Epithelial cell of esophagus (primary cell): ENCODE data around the gene MAN1C1.

Experiments used
- DNase-seq: peaks from one replicate; pipeline ENCODE4 v3.0.0; 2010; ENCODE audit warnings: low read depth
- H3K4me3 ChIP-seq: 2 replicates; pipeline ENCODE4 v1.5.1; 2011; ENCODE audit warnings: mild to moderate bottlenecking, low read length, control low read depth
- TF ChIP-seq, protein P1 (sequence below): IDR thresholded peaks from 2 replicates; pipeline ENCODE4 v1.5.1; 2011; ENCODE audit warnings: low read depth, mild to moderate bottlenecking, low read length, control low read depth, inconsistent platforms; ENCODE audit not compliant: insufficient read depth; ENCODE audit errors: missing control alignments

Gene MAN1C1

DNA sequence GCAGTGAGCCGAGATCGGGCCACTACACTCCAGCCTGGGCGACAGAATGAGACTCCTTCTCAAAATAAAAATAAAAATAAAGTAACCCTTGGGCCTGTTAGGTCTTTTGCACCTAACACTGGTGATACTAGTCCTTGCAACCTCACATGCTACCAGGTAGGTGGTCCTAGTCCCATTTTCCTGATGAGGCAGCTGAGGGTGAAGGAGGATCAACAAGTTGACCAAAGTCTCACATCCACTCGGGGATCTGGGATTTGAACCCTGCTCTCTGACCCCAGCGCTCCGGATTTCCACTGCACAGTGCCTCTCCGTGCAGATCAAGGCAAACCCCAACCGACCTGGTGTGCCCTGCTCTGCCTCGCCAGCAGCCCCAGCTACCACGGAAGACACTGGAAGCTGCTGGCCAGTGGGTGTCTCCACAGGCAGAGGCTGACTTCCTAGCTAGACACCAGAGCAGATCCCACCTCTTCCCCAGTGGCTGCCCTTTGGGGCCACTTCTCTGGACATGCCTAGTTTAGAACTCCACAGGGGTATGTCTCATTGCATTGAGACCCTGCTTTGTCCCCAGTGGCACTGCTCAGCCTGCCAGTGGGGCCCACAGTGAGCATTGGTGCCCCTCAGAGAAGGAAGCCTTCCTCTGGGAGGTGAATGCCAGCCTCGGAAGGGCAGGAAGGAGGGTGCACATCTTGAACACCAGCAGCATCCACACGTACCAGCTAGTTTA is 45.6 kb upstream of the MAN1C1 start:
- no peak for DNase-seq
- TF ChIP-seq, protein P1, sequence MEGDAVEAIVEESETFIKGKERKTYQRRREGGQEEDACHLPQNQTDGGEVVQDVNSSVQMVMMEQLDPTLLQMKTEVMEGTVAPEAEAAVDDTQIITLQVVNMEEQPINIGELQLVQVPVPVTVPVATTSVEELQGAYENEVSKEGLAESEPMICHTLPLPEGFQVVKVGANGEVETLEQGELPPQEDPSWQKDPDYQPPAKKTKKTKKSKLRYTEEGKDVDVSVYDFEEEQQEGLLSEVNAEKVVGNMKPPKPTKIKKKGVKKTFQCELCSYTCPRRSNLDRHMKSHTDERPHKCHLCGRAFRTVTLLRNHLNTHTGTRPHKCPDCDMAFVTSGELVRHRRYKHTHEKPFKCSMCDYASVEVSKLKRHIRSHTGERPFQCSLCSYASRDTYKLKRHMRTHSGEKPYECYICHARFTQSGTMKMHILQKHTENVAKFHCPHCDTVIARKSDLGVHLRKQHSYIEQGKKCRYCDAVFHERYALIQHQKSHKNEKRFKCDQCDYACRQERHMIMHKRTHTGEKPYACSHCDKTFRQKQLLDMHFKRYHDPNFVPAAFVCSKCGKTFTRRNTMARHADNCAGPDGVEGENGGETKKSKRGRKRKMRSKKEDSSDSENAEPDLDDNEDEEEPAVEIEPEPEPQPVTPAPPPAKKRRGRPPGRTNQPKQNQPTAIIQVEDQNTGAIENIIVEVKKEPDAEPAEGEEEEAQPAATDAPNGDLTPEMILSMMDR = no peak
- H3K4me3 ChIP-seq = no peak overlapping the region

DNA sequence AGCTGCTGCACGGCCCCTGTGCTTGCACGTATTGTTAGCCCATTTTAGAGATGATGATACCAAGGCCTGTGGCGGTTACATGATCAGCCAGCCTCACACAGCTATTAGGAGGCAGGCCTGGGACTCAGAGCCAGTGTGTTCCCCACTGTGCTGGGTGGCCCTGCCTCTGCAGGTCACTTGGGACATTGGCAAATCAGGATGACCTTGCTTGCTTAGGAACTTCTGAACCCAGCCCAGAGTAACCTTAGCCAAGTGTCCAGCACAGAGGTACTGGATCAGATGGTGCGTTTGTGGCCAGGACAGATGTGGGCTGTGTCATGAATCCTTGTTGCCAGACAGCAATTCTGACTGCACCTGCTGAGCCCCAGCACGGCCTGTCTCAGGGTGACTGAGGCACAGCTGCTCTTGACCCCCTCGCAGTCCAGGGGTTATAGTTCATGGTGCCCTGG is 45.0 kb upstream of the MAN1C1 start:
- TF ChIP-seq, protein P1 = no peak
- no peak overlapping the region for H3K4me3 ChIP-seq

DNA sequence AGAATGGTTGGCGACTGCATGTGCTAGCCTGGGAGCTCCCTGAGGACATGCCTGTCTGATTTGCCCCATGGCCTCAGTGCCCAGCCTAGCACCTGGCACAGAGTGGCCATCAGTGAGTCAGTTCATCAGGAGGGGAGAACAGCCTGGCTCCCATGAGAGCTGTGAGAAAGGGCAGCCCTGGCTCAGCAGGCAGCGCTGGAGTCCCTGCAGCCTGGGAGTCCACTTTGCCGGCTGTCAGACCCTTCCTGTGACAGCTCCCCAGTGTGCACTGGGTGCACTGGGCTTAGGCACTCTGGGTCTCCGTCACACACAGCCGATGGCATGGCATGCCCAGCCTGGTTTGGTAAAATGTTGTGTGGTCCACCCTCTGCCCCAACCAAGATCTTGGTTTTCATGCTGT is 44.5 kb upstream of the MAN1C1 start:
- TF ChIP-seq, protein P1 = no peak
- no peak overlapping the region for H3K4me3 ChIP-seq
- DNase-seq = no peak

More for the DNA sequence above, 45.0 kb upstream of the MAN1C1 start:
- no peak for DNase-seq

DNA sequence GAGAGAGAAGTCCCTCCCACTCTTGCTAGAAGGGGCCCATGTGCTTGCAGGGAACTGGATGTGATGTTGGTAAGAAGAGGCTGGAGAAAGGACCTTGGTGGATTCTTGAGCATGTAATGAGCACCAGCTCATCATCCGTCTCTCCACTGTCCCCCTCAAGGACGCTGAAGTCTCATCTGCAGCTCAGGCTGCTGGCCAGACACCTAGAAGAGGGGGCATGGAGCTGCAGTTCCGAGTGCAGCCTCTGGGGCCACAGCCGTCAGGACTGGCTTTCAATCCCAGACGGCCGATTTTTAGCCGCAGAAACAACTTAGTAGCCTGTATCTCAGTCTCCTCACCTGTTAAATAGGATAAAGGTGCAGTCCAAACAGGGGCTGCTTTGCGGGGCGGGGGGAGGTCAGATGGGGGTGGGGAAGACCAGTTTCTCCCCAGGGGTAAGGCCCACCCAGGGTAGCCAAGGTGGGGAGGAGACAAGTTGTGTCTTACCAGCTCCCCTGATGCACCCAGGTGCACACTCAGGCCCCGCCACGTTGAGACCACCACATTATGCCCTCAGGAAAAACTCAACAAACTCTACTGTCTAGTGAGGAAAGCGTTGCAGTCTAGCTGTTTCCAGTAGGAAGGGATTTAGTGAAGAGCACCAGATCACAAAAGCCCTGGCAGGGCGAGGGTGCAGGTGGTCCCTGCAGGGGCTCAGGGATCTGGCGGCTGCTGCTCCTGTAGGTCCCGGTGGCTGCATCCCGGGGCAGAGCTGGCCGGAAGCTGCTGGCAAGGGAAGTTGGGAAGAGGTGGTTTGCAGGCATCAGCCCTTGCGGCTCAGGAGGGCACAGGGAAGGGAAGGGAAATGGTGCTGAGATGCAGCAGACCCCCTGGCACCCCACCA is 43.6 kb upstream of the MAN1C1 start:
- H3K4me3 ChIP-seq = no peak overlapping the region
- peak; percentile 67 for DNase-seq
- TF ChIP-seq, protein P1 = peak; percentile 81

DNA sequence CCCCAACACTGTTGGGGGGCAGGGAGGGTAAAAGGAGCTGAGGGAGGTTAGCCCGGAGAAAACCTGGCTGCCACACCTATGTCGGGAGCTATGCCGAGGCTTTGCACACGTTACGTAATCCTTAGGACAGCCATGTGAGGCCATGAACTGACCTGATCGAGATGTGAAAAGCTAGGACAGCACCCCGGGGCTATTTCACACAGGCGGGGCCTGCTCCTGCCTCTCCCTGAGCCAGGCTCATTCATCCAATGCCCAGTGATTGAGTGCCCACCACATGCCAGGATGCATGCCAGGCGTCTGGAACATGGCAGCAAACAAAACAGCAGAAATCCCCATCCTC is 43.0 kb upstream of the MAN1C1 start:
- TF ChIP-seq, protein P1 = no peak
- H3K4me3 ChIP-seq = no peak overlapping the region
- DNase-seq = peak; percentile 50

DNA sequence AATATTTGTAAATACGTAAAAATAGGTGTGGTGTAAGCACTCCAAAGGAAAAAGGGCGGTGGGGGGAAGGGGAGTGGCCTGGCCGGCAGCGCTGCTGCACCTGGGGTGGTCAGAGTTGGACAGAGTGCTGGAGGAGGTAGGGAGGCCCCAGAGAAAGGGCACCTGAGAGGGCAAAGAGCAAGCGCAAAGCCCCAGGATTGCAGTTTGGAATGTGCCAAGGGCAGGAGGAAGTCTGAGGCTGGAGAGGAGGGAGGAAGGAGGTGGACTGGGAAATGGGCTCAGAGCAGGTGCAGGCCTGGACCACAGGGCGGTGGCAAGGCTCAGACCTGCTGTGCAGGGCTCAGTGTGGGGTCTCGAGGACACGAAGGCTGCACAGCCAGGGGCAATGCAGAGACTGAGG is 42.6 kb upstream of the MAN1C1 start:
- DNase-seq = no peak
- H3K4me3 ChIP-seq = no peak overlapping the region
- TF ChIP-seq, protein P1 = no peak
